Measurements from ENCODE around the gene GMDS. TPM values are rescaled to one million over a fixed set of nuclear protein-coding genes. Genes with fewer than 3 reads are reported as not detected.

Gene GMDS
- total RNA-seq, 1 donor from 2014 or later: 27.0 TPM

DNA sequence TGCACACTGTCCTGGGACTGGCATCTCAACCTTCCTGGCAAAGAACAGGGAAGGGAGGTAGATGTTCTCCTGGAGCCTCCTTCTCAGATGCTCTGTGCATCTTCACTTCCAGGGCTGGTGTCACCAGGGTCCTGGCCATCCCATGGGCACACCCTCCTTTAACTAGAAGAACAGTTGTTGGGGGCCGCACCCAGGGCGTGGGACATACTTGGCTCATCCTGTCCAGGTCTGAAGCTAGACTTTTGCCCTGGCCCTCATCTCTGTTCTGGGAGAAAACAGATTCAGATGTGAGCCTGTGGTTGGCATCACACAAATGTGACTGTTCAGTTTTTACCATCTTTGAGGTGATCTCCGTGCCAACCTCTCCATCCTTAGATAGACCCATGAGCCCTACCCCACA is 594.0 kb downstream of the GMDS start:
- Histone ChIP-seq H3K27me3 (ENCODE audit: control insufficient read depth, insufficient read depth, low read length) (no peaks in the 10 kb centered on the region), H3K4me3 (ENCODE audit: low read depth, low read length) (no peak overlapping the region), H3K36me3 (ENCODE audit: control insufficient read depth, insufficient read depth, low read length) (no peaks in the 10 kb centered on the region)
- no peak for DNase-seq (ENCODE audit: low read depth)
- TF ChIP-seq, protein P1, sequence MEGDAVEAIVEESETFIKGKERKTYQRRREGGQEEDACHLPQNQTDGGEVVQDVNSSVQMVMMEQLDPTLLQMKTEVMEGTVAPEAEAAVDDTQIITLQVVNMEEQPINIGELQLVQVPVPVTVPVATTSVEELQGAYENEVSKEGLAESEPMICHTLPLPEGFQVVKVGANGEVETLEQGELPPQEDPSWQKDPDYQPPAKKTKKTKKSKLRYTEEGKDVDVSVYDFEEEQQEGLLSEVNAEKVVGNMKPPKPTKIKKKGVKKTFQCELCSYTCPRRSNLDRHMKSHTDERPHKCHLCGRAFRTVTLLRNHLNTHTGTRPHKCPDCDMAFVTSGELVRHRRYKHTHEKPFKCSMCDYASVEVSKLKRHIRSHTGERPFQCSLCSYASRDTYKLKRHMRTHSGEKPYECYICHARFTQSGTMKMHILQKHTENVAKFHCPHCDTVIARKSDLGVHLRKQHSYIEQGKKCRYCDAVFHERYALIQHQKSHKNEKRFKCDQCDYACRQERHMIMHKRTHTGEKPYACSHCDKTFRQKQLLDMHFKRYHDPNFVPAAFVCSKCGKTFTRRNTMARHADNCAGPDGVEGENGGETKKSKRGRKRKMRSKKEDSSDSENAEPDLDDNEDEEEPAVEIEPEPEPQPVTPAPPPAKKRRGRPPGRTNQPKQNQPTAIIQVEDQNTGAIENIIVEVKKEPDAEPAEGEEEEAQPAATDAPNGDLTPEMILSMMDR (IDR thresholded peaks at IDR 0.05; ENCODE audit: insufficient read depth, low read length, poor library complexity, severe bottlenecking): no peak

DNA sequence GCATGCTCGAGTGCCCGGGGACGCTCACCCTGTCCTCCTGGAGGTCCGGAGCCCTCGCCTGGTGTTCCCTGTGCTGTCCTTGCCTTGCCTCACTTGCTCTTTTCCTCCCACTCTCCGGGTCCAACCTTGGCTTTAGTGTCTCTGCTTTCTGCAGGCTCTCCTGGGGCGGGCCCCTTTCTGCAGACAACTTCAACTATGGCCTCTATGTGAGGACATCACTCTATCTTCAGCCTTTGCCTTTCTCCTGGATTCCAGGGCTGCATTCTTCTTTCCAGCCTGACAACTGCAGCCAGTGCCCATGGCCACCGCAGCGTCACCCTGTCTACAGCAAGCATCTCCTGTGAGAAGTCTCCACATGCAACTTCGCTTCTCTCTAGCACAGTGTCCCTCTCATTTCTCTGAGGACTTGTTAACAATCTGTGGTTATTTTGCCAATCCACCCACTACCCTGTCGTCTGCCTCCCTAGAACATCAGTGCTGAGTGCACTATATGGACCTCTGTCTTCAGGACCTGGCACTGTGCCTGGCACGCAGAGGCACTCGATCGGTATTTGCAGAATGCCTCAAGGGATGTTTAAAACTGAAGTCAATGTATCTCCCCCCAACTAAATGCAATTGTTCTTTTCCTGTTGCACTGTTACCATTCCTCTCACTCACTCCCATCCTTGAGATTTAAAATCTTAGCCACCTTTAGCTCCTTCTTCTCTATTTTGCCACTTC is 599.8 kb downstream of the GMDS start:
- no peak for DNase-seq (ENCODE audit: low read depth)
- no peak overlapping the region for H3K4me3 ChIP-seq (ENCODE audit: low read depth, low read length)
- no peaks in the 10 kb centered on the region for H3K36me3 ChIP-seq (ENCODE audit: control insufficient read depth, insufficient read depth, low read length)
- TF ChIP-seq, protein P1 (IDR thresholded peaks at IDR 0.05; ENCODE audit: insufficient read depth, low read length, poor library complexity, severe bottlenecking): no peak
- H3K27me3 ChIP-seq (ENCODE audit: control insufficient read depth, insufficient read depth, low read length): no peaks in the 10 kb centered on the region

DNA sequence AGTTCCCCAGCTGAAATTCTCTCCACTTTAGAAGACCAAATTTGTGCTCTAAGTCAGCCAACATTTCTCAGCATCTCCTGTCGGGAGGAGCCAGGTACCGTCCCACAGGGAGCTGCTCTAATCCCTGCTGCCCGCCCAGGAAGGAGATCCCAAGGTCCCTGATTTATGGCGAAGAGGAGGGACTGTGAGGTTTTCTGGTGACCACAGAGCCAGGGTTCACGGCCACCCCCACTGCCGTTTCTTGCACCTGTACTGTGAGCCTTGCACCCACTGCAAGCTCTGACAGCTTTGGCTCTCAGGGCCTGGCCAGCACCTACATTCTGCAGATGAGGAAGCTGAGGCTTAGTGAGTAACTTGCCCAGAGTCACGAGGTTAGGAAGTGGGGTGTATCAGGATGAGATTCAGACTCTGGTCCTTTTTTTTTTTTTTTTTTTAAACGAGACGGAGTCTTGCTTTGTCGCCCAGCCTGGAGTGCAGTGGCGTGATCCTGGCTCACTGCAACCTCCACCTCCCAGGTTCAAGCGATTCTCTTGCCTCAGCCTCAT is 600.8 kb downstream of the GMDS start:
- H3K36me3 ChIP-seq (ENCODE audit: control insufficient read depth, insufficient read depth, low read length): no peaks in the 10 kb centered on the region
- DNase-seq (ENCODE audit: low read depth): no peak
- TF ChIP-seq, protein P1 (IDR thresholded peaks at IDR 0.05; ENCODE audit: insufficient read depth, low read length, poor library complexity, severe bottlenecking): no peak
- no peaks in the 10 kb centered on the region for H3K27me3 ChIP-seq (ENCODE audit: control insufficient read depth, insufficient read depth, low read length)
- no peak overlapping the region for H3K4me3 ChIP-seq (ENCODE audit: low read depth, low read length)

DNA sequence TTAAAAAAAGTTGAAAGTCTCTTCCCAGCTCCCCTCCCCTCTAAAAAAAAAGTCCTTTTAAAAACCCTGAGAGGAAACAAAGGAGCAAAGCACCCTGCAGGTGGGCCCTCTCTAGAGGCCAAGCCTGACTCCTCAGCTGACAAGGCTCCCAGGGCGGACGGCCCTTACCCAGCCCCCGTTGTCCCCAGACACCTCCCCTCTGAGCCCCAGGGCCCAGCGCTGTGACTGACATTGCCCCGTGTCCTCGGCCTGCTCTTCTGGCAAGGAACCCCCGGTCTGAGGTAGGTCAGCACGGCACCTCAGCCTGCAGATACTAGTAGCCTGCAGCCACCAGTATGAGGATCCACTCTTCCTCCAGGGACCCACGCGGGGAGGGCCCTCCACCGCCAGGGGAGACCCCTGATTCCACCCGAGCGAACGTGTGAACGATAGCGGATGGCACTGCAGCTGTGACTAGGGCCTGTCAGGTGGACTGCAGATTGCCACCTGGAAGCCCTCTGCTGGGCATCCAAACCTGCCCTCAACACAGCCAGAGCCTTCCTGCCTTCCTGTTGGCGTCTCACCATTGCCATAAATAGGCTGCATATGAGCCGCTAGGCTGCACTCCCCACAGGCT is 601.5 kb downstream of the GMDS start:
- Histone ChIP-seq H3K27me3 (ENCODE audit: control insufficient read depth, insufficient read depth, low read length) (no peaks in the 10 kb centered on the region), H3K4me3 (ENCODE audit: low read depth, low read length) (no peak overlapping the region), H3K36me3 (ENCODE audit: control insufficient read depth, insufficient read depth, low read length) (no peaks in the 10 kb centered on the region)
- DNase-seq (ENCODE audit: low read depth): no peak
- TF ChIP-seq, protein P1 (IDR thresholded peaks at IDR 0.05; ENCODE audit: insufficient read depth, low read length, poor library complexity, severe bottlenecking): no peak

DNA sequence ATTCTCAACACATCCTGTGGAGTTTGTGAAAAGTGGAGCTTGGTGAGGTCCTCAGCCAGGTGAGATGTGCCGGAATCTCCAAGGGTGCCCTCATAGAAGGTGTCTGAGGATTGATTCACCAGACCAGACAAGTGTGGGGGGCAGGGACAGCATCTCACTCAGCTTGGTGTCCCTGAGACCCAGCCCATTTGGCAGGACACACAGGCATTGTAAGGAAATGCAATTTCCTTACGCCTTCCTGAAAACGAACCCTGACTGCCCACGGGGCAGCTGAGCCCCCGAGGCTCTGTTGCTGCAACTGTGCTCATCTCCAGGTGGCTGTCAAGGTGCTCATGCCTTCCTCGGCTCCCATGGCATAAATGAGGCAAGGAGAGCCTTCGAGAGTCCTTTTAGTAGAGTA is 602.3 kb downstream of the GMDS start:
- TF ChIP-seq, protein P1 (IDR thresholded peaks at IDR 0.05; ENCODE audit: insufficient read depth, low read length, poor library complexity, severe bottlenecking): no peak
- no peak overlapping the region for H3K4me3 ChIP-seq (ENCODE audit: low read depth, low read length)
- H3K36me3 ChIP-seq (ENCODE audit: control insufficient read depth, insufficient read depth, low read length): no peaks in the 10 kb centered on the region
- no peak for DNase-seq (ENCODE audit: low read depth)
- H3K27me3 ChIP-seq (ENCODE audit: control insufficient read depth, insufficient read depth, low read length): no peaks in the 10 kb centered on the region

Measured in kidney epithelial cell (primary cell).